GM18519 (cell line): ENCODE data around the gene MIEF2.
"Not testable (repeated sequence)": the region's sequence is repeated elsewhere in the genome, so short reads cannot be mapped to it uniquely, and the experiment has no call there.

Source experiments
- ATAC-seq: cut with Tn5 transposase; IDR thresholded peaks from one replicate; pipeline ENCODE4 v1.9.1; 2021; ENCODE audit warnings: mild to moderate bottlenecking, moderate library complexity; ENCODE audit not compliant: unreplicated experiment, low FRiP score

Gene MIEF2

GRCh38 chr17:18260332-18261145 lies at the start of gene MIEF2:
TSS of gene MIEF2 (plus strand) at chr17:18260662. CDS start at chr17:18262721, 2,059 bp downstream.
- ATAC-seq: peak; percentile 48

GRCh38 chr17:18213666-18214270 lies 46.7 kb upstream of the MIEF2 start:
- ATAC-seq: no peak

- not testable (repeated sequence) for ATAC-seq
These were observed 43.6 kb upstream of the MIEF2 start for GRCh38 chr17:18216906-18217305.

GRCh38 chr17:18217412-18218015 lies 42.9 kb upstream of the MIEF2 start:
- no peak for ATAC-seq

- ATAC-seq: no peak
These were observed 41.6 kb upstream of the MIEF2 start for GRCh38 chr17:18218756-18219415.

- ATAC-seq: no peak
These were observed 36.4 kb upstream of the MIEF2 start for GRCh38 chr17:18224053-18224386.

GRCh38 chr17:18224387-18225120 lies 35.9 kb upstream of the MIEF2 start:
- no peak for ATAC-seq

- peak; percentile 67 for ATAC-seq
These were observed 35.3 kb upstream of the MIEF2 start, which contains the start of gene LLGL1 for GRCh38 chr17:18225121-18225641. TSS of gene LLGL1 (plus strand) at chr17:18225635. CDS start at chr17:18225683, 48 bp downstream.

GRCh38 chr17:18225642-18226283 lies 34.7 kb upstream of the MIEF2 start:
- ATAC-seq: peak; percentile 9

GRCh38 chr17:18226284-18226945 lies 34.0 kb upstream of the MIEF2 start:
- no peak for ATAC-seq

- no peak for ATAC-seq
These were observed 32.8 kb upstream of the MIEF2 start for GRCh38 chr17:18227635-18228034.

- no peak for ATAC-seq
These were observed 32.2 kb upstream of the MIEF2 start for GRCh38 chr17:18228176-18228682.

- ATAC-seq: no peak
These were observed 31.2 kb upstream of the MIEF2 start for GRCh38 chr17:18229254-18229653.

GRCh38 chr17:18229771-18230170 lies 30.7 kb upstream of the MIEF2 start:
- ATAC-seq: no peak

- ATAC-seq: no peak
These were observed 29.9 kb upstream of the MIEF2 start for GRCh38 chr17:18230288-18231141.

- no peak for ATAC-seq
These were observed 29.3 kb upstream of the MIEF2 start for GRCh38 chr17:18231164-18231563.

GRCh38 chr17:18233803-18234518 lies 26.5 kb upstream of the MIEF2 start:
- ATAC-seq: no peak
